HG03175 (cell line): ENCODE measurements around the gene PEX5L.

Experiments used
- ATAC-seq: cut with Tn5 transposase; IDR thresholded peaks from one replicate; pipeline ENCODE4 v1.9.1; 2021; ENCODE audit warnings: mild to moderate bottlenecking, moderate library complexity; ENCODE audit not compliant: unreplicated experiment

Gene PEX5L

DNA sequence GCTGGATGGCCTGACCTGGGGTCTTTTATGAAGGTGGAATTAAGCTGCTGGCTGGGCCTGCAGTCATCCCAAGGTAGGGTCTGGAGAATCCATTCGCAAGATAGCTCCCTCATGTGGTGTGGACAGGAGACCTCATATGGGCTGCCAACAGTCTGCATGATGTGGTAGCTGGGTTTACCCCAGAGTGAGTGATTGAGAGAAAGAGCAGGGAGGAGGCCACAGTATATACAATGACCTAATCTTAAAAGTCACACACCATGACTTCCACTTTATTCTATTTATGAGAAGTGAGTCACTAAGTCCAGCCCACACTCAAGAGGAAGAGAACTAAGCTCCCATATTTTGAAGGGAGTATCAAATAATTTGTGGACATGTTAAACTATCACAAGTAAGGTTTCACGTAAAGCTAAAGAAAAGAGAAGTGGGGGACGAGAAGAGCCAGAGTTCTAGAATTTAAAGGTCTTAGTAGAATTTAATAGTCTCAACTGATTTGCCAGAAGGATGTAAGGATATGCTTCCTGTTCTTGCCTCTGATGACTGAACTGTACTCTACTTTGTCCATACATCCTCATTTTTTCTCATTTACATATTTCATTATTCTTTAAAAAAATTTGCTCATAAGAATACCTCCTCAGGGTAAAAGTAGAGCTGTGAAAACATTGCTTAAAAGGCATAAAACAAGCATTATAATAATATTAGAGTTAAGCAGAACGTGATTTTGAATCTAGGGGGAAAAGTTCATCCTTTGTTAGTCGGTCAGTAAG lies 184.4 kb downstream of the PEX5L start:
- peak; percentile 78 for ATAC-seq

DNA sequence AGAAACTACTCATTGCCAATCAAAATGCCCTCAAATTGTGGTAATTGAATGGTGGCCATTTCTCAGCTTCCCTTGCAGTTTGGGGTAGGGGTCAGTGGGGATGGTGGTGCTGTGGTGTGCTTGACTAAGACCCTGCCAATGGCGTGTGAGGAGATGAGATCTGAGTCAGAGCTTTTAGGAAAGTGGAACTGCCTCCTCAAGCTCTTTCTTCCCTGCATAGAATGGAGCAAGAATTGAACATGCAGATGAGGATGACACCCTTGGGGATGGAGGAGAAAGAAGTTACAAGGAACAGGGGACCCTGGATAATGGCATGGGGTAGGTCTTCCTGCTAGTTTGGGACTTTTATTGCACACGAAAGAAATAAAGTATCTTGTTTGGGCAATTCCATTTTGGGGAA lies 188.0 kb downstream of the PEX5L start:
- no peak for ATAC-seq

DNA sequence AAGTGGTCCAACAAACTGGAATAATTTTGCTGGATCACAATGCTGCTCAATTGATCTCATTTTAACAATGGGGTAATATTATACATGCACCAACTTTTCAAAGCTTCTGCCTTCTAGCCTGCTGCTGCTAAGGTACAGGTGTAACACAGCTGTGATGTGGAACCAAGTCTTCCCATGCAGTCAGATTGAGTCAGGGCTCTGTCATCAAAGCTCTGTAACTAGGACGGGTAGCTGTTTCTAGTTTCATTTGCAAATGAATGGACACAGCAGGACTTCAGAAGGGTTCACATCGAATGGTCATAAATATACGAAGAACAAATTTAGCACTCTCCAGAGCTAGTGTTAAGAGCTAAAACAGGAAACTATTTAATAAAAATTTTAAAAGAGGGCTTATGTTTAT lies 194.7 kb downstream of the PEX5L start:
- ATAC-seq, result no peak

DNA sequence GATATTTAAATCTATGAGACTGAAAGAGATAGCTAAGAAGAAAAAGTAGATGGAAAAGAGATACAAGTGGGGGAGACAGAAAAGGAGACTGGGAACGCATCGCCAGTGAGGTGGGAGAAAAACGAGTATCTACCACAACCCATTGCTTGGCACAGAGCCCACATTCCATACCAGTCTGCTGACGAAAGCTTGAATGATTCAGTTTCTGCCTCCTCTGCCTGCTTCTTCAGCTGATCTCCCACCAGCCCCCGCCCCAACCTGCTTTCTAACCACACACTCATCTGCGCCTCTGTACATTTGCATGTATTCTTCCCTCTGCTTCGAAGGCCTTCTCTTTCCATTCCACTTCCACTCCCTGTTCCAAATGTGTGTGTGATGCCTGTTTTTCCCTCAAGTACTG lies 195.8 kb downstream of the PEX5L start:
- no peak for ATAC-seq

DNA sequence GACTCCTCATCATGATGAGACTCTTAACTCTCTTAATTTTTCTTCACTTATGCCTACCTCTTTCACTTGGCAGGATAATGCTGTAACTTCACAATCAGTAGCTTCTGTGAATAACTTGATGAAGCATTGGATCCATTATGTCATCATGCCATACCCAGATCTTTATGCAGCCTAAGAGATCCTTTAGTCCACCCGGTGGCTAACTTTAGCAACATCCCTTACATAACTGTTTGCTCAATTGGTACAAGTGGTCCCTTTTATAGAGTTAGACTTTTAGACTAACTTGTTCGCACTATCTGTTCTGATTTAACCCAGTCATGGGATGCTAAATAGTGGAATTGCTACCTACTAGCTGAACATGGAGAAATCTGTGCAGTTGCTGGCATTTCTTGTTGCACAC lies 199.4 kb downstream of the PEX5L start:
- ATAC-seq, result no peak

DNA sequence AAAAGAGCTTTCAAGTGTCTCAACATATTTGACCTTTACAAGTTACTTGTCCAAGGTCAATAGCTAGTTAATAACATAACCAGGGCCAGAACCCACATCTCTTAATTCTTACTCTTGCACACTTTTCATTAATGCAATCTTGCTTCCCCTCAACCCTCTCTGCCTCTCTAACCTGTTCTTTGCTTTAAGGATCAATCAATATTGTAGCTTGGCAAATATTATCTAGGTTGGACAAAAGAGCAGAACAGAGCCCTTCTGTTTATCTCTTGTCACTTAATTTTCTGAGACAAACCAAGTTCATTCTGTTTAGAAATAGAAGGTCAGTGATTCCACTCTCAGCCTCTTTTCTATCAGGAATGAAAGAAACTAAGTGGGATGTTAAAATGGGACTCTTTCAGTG lies 203.4 kb downstream of the PEX5L start:
- no peak for ATAC-seq

DNA sequence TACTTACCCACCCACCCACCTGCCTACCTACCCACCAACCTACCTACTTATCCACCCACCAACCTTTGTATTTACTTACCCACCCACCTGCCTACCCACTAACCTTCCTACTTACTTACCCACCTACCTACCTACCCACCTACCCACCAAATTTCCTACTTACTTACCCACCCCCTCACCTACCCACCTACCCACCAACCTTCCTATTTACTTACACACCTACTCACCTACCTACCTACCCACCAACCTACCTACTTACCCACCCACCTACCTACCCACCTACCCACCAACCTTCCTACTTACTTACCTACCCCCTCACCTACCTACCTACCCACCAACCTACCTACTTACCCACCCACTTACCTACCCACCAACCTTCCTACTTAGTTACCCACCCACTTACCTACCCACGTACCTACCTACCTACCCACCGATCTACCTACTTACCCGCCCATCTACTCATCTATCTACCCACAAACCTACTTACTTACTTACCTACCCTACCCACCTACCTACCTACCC lies 204.3 kb downstream of the PEX5L start:
- no peak for ATAC-seq

DNA sequence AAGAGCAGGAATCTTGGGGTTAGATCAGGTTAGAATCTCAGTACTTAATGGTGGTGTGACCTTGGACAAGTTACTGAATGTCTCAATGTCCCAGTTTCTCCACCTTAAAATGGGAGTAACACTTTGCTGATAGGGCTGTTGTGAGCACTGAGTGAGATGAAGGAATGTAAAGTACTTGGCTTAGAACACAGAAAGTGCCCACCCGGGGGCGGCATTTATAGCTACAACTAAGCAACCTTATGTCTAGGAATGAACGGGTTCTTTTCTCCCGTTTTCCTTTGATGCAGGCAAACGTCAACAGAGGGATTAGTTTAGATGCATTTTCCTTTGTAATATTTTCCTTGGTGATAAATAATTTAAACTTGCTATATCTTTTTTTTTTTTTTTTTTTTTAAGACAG lies 207.3 kb downstream of the PEX5L start:
- no peak for ATAC-seq

DNA sequence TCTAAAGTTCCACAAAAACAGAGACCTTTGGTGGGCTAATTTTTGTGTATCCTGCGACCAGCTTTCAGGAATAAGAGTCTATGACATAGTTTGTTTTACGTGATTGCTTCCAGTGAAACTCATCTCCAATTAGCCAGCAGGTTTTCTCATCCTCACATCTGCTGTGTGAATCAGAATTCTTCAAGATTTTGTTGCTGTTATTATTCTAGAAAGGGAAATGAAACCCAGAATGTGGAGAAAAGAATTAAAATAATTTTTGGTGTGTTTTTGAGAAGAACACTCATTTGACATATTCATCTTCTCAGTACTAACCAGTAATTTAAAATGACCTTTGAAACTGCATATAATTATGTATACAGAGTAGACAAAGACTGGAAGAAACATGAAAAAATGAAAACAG lies 208.0 kb downstream of the PEX5L start:
- ATAC-seq, result no peak

DNA sequence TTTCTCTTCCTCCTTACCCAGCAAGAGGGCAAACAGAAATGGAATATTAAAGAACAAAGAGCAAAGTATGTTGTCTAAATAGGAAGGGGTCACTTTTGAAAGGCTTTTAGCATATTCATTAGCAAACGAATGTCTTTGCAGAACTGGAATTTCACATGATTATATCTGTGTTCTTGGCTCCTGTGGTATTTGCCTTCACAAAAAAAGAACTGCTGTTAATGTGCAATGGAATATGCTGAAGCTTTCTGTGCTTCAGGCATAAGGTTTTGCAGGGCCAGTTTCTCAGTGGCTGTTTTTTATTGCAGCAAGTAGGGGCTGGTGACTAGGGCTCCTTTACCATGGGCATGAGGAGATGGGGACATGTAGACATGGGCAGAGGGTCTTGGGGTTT lies 210.5 kb downstream of the PEX5L start:
- no peak for ATAC-seq

DNA sequence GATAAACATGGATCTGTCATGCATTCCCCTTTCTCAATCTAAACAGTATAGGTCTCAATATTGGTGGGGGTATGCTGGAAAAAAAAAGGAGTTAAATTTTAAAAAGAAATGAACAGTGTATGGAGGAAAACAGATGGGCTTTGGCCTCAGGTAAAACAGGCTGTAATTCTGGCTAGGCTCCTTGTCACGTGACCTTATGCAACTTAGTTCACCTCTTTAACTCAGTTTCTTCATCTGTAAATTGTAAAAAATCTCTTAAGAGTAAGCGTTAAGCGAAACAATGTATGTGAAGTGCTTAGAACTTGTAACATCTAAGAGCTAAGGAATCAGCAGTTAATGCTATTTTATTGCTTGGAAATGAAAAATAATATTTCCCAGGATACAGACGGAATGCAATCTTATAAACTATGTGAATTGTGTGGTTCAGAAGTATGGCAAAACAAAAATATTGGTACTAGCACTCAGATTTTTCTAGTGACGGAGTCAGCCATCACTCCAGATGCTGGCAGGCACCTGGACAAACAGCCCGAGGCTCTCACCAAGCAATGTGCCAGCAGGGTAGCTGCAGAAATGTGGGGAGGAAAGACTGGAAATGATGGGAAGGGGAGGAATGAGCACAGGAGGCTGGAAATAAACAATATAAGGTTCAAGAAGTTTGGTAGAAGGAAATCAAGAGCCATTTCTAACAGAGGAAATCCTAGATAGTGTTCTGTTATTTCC lies 211.1 kb downstream of the PEX5L start:
- ATAC-seq, result no peak

DNA sequence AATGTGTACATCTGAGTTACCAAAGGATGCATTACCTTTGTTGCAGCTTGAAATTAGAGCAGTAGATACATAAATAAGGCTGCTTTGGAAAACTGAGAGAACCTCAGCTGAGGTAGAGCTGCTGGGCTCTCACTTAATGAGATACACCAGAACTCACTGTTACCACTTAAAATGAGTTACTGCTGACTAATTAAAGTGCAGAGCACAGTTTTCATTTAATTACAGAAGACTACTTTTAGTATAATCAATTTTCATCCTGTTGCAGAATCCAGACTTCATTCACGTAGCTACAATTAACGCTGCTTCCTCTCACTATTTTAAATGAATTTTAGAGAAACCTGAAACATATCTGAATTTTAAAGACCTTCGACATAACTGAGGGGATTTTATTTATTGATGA lies 214.4 kb downstream of the PEX5L start:
- no peak for ATAC-seq

DNA sequence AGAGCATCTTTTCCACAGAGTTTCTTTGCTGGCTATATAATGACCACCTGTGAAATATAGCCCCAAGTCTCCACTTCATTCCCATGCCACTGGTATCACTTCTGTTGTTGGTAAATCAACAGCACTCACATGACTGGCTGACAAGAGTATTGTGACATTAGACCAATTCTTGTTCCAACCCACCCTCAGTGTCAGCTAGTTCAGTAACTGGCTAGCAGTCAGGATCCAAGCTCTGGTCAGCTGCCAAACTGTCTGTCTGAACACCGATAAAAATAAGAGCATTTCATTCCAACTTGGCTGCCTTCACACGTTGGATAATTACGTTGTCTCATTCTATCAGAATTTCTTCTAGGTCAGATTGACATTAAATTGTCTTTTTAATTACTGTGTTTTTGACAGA lies 217.4 kb downstream of the PEX5L start:
- ATAC-seq, result no peak

DNA sequence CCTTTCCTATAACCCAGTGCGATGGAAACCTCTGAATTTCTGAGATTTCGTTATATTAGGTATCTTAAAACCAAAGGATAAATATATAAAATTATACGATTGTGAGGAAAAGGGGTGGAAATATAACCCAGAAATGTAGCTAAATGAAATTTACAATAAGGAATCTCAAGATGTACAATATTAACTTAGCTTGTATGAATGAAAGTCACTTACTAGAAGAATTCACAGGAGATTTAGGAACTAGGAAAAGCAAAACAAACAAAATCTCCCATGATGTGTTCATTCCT lies 224.7 kb downstream of the PEX5L start:
- no peak for ATAC-seq

DNA sequence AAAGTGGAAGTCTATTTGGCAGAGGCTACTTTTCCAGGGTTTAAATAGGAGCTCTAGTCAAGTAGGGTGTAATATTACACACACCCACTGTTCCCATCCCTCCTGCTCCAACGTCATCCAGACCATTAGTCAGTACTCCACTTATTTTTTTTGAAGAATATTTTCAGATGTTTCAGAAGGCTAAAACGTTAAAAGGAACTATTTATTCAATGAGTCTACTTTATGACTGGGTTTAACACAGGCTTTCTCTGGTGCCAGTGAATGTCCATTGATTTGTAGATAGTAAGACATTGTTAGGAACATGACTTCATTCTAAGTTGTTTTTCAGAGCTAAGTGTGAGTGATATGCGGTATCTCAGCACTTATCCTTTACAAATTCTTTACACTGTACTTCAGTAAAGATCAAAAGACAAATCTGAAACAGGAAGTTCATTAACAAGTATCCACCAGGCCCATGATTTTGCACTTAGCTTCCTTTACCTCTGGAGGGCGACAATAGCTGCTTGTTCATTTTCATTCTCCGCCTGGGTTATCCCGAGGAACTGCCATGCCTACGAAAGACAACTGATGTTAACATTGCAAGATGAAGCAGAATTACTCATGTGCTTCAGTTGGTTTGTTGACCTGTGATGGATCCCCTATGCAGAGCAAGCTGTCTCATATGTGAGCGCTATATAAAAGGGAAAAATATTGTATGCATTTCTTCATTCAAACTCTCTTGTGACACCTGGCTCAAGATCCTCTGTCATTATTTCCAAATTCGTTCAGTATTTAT lies 225.2 kb downstream of the PEX5L start:
- peak; percentile 92 for ATAC-seq

DNA sequence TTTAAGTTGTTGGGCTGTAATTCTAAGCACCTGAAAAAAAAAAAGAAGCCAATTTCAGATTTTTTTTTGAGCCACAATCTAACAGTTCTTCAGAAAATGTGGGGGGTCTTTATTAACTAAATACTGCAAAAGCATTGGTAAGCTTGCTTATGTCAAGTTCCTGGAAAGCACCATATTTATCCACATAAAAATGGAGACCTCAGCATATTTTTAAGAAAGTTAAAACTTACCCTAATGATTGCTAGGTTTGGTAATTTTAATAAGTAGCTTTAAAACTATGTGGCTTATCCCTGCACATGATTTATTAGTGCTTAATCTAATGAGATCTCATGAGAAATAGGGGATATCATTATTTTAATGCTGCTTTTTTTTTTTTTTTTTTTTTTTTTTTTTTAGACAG lies 227.1 kb downstream of the PEX5L start:
- ATAC-seq, result no peak

DNA sequence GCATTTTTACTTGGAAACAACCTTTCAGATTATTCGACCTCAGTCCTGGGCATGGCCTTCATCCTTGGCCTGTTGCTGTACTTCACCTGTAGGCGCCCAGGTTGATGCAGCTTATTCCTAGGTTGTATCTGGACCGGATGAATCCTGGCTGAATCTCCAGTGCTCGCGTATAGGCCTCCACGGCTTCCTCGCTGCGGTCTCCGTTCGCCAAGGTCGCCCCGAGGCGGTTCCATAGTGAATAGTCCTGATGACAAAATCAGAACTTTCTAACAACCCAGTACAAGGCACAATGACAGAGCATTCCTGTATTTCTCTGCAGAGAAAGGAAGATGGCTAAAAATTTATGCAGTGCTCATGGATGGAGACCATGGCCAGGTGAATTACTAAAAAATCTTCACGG lies 229.1 kb downstream of the PEX5L start:
- ATAC-seq, result no peak

DNA sequence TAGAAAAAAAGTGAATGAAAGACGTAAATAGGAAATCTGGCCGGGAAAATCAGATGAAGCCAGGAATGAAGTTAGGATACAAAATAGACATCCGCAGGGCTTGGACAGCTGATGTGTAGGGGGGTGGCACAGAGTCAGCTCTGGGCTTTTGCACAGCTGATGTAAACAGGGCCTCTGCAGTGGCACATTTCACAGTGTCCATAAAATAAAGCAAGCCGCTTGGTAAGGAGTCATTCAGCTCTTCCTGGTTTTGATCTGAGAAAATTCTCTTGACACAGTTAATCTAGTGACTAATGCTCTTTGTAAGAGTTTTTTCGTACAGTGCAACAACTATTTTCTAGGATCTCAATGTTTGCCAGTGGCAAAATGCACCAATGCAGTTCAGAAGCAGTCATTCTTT lies 230.6 kb downstream of the PEX5L start:
- no peak for ATAC-seq

DNA sequence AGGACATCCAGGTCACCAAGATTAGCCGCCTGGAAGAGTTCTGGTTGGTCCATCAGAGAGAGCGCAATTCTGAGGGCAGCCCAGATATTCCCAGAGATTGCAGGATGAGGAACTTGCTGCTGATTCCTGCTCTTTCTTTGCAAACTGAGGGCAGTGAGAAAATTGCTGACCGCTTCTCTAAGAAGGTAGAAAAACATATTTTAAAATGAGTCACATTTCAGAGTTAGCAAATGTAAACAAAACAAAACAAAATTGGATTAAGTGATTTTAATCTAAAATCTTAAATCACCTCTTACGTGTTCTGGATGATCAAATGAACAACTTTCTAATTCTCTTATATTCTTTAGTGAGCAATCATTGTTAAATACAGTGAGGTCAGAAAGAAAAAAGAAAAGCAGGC lies 234.9 kb downstream of the PEX5L start:
- ATAC-seq, result no peak

DNA sequence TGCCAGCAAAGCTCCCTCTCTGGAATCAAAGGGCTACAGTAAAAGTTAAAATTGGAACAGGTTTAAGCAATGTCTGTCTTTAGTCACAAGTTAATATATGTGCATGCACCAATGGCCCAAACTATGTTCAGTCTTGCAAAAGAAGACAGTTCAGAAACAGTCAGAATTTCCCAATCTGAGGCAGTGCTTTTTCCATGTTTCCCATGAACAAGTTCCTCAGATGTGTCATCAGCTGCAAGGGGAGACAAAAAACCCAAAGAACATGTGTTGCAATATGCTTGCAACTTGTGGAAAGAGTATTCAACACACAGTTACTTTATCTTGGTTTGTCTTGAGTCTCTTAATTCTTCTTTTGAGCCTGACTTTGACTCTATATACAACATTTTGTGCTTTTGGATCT lies 235.5 kb downstream of the PEX5L start:
- no peak for ATAC-seq

DNA sequence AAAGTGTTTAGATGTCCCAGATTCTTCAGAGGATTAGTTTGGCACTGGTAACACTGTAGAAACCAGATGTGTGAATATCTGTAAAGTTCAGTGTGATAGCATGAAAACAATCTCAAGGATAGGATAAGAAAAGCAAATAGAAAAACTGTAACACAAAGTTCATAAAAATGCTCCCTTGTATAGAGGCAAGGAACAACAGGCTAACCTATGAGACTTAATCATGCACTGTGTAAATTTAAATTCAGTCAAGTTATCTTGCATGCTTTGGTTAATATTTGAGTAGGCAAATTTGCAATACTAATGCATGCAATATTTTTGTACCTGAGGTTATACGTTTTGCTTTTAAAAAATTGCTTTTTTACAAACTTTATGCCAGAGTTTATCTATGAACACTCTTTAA lies 239.5 kb downstream of the PEX5L start:
- no peak for ATAC-seq

DNA sequence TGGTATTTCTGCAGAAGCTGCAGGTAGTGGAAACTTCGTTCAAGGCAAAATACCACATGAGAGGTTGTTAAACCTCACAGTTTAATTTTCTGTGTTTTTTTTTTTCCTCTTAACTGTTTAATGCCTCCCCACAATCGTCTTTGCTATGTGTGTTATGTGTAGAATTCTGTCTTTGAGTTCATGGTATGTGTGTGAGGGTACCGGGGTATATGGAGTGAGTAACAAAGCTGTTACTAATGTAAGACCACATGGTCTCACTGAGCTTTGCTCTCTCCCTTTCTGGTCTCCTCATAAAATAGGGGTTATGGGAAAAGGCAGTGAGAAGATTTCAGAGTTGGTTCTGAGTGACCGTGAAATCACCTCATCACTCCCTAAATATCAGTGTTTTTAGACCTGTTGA lies 240.3 kb downstream of the PEX5L start:
- no peak for ATAC-seq
